Measurements from ENCODE around the gene C6orf132.

The C6orf132 gene

DNA sequence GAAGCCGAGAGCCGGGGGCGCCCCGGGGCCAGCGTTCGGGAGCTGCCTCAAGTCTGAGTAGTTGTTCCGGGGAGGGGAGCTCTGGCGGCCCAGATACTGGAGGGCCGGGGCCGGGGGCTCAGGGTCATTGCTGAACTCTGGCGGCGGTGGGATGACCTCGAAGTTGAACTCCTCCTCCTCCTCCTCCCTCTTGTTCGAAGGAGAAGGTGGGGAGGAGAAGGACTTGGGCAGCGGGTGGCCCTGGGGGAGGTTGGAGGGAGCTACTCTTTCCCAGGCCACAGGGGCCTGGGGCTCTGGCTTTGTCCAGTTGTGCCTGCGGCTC, 37.7 kb downstream of the C6orf132 start:
- DNase-seq (ENCODE audit: low spot score), result no peak

DNA sequence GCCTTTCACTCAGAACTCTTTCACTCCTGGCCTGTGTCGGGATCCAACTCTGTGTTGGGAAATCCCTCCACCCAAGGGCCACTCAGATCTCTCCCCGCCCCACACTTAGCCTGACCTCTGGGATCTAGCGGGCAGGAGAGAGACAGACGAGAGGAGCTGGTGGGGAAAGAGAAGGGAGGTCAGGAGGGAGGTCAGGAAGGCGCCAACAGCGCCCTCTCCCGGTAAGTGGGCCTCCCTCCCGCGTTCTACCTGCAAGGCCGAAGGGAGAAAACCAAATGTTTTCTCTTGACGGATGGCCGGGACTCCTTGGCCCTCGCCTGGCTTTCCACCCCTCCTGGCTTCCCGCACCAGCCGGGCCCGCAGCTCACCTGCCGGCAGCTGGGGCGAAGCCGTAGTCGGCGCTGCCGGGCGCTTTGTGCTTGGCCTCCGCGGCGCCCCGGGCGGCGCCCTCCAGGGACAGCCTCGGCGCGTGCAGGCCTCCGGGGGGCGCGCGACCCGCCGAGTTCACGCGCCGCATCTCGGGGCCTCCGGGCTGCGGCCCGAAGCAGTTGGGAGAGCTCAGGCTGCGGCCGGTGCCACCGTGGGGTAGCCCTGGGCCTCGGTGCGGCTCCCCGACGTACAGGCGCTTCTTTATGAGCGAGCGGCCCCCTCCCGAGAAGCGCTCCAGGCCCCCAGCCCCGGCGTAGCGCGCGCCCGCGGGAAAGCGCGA, 38.2 kb downstream of the C6orf132 start:
- peak; percentile 33 for DNase-seq (ENCODE audit: low spot score)

DNA sequence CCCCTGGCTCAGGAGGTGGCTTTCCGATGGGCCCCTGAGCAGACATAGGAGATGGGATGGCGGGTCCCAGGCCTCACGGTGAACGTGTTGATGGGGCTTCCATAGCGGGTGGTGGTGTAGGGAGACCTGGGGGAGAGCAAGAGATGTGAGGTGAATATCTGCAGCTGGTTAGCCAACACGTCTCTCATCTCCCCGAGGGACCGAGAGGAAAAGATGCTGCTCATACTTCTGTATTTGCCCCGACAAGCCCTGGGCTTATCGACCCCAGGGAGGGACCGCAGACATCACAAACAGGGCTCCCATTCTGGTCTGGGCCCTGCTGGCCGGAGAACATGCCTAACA, 38.7 kb downstream of the C6orf132 start:
- DNase-seq (ENCODE audit: low spot score), result no peak

DNA sequence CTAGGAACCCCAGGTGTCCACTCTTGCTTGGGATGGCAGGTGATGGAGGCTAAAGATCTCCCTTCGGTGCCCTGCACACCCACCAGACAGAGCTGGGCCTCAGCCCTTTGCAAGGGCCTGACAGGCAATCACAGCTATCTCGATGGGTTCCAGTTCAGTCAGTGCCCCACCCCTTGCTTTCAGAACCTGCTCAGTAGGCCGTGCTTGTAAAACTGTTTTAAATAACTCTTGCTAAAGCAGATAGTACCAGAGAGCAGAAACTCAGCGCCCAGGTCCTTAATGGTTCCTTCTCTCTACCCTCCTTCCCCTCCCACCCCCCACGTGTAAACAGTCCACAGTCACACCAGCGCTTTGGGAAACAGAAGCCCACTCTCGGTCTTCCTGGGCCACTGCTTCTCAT, 39.2 kb downstream of the C6orf132 start:
- DNase-seq (ENCODE audit: low spot score), result no peak

DNA sequence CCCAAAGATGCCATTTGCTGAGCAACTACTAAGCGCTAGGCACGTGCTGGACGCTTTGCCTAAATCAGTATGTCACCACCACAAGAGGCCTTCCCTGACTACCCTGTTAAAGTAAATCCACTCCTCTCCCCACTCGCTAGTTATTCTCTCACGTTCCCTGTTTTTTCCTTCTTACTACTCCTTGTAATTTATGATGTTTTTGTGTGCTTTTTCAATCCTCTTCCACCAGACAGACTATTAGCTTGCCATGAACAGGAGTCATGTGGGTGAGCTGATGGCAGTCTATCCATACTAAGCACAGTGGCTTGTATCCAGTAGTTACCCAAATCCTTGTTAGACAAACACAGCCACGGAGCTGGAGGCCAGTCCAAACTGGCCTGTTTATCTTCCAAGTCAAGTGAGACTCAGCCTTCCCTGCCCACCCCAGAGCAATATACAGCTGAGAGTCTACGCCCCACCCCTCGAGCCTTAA, 41.2 kb downstream of the C6orf132 start:
- DNase-seq (ENCODE audit: low spot score), result no peak

DNA sequence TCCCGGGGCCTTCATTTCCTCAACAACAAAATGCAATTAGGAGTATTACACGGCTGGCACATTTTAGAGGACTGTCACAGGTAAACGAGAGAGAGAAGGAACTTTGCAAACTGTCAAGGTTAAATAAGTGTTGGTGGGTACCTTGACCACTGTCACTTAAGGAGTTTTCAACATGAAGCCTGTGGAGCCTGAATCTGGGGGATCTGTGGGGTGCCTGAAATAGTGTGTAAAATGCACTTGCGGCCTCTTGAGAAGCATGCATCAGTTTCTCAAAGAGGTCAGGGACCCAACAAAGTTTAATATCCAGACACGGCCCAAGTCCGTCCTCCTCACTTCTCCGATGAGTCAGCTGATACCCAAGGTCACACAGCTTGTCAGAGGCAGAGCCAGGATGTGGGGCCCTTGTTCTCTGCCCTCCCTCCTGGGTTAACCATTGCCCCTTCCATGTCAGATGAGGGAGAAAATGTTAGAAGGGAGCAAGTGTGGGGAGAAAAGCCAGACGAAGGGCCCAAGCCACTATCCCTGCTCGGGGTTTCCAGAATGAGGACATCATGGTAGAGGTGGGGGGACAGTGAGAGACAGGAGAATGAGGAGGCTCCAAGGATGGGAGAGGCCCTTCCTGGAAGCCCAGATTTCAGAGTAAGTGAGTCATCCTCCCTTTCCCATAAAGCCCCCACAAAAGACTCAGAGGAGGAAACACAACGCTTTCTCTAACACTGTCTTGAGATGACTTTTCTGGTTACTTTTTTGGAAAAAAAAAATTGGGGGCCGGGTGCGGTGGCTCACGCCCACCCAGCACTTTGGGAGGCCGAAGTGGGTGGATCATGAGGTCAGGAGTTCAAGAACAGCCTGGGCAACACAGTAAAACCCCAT, 42.2 kb downstream of the C6orf132 start:
- DNase-seq (ENCODE audit: low spot score), result no peak

DNA sequence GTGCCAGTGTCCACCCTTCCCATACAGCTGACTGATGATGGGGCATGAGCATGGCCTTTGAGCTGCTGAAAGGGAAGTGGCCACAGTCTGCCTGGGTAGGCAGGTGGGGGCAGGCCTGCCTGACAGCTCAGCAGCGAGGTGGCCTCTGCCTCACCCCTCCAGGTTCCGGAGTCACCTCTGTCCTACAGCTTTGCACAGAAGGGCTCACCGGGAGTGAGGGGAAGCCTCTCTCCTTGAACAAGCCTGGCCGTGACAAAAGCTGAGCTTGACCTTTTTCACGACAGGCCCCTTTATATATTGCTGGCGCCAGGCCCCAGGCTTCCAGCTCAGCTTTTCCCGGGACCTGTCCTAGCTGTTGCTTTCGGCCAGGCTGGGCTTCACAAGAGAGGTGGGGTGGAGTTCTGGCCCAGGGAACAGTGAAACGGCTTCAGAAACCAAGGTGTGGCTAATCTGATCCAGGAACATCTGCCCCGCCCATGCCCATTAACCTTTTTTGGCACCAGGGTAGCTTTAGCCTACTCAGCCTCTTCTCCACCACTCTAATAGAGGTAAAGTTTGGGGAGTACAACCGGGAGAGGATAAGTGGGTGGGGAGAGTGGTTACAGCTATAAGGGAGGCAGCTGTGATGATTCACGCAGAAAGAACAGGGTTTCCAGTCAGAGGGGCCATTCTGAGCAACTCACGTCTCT, 42.9 kb downstream of the C6orf132 start:
- DNase-seq (ENCODE audit: low spot score), result no peak

DNA sequence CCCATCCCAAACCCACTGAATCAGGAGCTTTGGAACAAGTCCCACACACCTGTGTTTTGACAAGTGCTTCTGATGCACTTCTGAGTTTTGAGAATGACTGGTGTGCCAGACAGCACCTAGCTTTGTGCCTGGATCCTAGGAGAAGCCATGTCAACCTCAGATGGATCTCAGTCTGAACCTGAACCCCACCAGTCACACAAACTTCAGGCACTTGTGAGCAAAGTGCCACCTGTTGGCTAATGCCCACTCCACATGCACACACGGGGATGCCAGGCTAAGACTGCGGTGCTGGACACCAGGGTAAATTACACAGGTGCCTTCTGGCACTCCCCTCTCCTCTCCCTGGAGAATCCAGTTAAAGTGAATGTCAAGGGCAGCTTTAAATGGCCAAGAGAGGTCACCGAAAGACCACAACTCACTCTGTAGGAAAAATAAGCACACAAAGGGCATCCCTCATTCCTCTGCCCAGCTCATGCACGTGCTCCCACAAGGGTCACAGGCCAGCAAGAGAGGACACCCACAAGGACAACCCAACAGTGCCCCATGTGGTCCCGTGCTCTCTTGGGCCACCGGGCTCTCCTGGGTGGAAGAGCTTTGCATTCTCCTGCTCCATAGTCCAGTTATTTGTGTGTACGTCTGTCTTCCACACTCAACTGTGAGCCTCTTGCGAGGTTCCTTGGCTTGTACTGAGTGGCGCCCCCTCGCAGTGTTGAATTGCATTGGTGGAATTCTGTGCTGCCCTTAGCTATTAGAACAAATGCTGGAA, 46.5 kb downstream of the C6orf132 start:
- DNase-seq (ENCODE audit: low spot score), result no peak

DNA sequence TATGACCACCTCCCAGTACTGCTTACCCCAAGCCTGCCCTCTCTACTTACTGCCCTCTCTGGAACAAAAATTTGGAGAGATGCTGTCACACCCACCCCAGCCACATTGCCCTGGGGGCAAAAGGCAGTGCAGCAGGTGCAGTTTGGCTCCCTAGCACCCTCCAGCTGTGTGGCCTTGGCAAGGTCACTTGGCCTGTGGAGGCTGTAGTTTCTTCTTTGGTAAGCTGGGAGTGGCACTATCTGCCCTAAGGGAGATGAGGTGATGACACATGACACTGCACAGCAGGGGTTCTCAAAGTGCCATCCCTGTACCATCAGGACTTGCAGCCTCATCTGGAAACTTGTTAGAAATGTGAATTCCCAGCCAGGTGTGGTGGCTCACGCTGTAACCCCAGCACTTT, 47.3 kb downstream of the C6orf132 start:
- DNase-seq (ENCODE audit: low spot score), result no peak

DNA sequence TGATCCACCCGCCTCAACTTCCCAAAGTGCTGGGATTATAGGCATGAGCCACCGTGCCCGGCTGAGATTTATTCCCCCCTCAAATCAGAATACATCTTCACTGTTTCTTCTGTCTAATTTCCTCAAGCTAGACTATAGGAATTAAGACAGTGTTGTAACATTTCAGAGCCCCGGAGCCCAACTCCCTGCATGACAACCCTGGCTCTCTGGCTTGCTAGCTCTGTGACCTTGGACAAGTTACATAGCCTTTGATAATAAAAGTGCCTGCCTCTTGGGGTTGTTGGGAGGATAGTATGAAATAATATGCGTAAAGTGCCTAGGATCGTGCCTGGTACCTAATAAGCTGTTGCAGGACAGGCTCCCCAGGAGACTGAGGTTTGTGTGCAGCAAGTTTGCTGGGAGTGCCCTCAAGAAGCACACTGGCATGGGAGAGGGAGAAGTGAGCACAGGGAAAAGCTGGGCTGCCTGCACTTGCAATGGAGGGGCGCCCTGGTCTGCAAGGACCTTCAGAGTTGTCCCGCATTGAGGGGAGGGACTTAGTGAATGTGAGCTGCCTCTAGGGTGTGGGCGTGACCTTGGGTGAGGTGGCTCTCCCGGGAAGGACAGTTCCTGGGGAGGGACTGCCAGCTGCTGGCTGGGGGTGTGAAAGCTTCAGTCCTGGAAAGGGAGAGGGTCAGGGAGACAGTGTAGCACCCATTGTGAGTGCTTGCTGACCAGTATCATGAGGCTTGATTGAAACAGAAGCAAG, 48.7 kb downstream of the C6orf132 start:
- DNase-seq (ENCODE audit: low spot score), result no peak

DNA sequence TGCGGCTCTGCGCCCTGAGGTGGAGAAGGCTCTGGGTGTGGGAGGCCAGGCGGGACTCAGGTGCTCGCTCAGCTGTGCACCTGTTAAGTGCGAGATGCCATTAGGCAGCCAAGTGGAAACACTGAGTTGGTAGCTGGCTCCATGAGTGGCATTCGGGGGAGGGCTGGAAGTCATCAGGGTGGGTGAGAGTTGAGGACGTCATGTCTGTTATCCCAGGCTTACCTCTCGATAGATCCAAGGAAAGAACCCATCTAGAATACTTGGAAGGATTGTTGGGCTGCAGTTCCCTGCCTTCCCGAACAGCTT, 50.7 kb downstream of the C6orf132 start:
- no peak for DNase-seq (ENCODE audit: low spot score)

DNA sequence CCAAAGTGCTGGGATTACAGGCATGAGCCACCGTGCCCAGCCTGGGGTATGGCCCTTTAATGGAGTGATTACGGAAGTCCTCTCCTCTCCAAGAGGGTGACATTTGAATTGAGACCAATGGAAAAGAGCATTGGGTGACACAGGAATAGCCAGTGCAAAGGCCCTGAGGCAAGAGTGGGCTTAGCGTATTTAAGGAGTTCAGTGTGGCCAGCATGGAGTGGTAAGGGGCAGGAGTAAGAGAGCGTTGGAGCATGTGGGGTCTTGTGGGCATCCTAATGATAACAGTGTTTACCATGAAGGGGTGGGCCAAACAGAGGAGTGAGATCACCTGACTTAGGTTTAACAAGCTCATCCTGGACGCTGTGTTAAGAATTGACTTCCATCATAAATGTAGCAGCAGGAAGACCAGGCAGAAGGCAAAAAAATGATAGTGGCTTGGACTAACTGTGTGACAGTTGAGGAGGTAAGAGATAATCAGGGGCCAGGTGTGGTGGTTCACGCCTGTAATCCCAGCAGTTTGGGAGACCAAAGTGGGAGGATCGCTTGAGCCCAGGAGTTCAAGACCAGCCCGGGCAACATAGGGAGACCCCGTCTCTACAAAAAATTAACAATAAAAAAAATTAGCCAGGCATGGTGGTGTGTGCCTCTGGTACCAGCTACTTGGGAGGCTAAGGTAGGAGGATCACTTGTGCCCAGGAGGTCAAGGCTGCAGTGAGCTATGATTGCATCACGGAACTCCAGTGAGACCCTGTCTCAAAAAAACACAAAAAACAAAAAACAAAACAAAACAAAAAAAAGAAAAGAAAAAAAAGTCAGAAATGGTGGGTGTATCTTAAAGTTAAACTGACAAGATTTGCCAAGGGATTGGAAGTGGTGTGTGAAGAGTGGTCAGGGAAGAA, 51.4 kb downstream of the C6orf132 start:
- DNase-seq (ENCODE audit: low spot score), result no peak

DNA sequence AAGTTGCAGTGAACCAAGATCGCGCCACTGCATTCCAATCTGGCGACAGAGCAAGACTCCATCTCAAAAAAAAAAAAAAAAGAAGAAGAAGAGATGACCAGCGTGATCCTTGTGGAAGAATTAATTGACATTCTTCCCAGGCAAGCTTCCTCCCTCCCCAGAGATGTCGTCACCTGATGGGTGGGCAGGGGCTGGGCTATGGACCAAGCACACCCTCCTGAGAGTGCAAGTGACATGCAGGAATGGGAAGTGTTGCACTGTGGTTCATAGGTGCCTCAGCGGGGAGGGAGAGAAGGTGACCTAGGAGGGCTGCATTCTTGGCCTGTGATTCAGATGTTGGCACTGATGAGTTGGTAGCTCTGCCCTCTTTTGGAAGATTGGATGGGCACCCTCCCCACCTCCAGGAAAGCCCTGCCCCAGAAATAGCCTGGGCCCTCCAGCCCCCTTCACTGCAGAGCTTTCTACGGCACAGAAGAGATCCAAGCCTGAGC, 54.3 kb downstream of the C6orf132 start:
- DNase-seq (ENCODE audit: low spot score), result no peak

DNA sequence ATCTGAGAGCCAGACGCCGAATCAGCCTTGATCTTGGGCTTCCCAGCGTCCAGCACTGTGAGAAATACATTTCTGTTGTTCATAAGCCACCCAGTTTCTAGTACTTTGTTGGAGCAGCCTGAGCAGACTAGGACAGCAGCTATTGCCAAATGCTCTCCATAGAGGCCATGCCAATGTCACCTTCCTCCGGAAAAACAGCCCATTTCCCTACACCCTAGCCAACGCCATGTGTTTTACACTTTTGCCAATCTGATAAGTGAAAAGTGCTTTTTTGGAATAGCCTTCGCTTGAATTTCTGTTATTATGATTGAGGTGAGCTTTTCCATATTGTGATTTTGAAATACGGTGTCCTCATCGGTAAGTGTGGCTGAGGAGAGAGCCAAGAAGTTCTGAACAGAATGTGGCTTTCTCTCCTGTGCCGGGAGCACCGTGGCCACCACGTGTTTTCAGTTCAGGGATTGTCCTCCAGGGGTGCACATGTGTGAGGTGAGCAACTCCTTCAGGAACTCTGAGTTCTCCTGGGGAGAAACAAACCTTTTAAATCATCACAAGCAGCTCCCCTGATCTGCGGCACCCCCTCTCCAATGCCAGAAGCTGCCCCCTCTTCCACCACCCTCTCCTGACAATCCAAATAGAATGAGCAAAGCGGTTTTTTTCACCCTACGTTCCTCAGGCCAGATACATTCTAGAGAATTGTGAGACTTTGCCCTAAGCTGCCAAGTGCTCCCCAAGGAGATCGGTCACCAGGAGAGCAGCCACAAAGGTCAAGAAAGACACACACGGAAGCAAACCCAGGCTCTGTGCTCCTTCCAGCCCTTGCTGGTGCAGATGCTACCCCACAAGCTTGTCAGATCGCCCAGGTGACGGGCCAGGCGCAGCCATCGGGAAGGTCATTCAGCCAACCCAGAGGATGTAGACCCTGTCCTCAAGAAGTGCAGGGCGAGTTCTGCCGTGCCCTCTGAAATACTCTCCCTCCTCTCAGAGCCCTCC, 56.1 kb downstream of the C6orf132 start:
- DNase-seq (ENCODE audit: low spot score), result no peak

DNA sequence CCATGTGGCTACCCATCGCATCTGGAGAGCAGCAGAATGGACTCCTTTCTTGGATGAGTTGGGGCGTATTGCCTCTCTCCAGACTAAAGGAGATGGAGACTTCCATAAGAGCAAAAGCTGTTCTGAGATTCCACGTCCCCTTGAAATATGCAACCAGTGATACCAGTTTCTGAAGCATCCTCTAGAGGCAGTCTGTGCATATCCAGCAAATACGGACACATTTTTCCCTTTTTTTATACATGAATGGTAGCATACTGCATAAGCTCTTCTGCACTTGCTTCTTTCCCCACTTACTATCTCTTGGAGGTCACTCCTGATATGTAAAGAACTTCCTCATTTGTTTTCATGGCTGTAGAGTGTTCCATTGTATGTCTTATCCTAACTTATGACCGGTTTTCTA, 57.5 kb downstream of the C6orf132 start:
- no peak for DNase-seq (ENCODE audit: low spot score)

DNA sequence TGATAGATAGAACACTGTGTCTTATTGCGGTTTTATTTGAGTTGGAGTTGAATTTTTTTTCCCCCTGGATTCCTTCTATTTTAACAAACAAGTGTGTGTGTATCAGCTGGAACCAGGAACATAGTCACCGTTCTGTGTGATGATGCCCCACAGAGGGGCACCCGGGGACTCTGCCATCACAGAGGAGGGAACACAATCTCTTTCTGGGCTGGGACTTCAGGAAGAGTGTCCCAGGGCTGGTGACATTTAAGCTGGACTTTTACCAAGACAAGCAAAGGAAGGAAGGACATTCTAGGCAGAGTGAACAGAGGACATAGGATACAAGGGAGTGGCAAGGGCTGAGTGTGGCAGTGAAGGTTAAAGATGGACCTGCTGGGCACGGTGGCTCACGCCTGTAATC, 58.9 kb downstream of the C6orf132 start:
- no peak for DNase-seq (ENCODE audit: low spot score)

DNA sequence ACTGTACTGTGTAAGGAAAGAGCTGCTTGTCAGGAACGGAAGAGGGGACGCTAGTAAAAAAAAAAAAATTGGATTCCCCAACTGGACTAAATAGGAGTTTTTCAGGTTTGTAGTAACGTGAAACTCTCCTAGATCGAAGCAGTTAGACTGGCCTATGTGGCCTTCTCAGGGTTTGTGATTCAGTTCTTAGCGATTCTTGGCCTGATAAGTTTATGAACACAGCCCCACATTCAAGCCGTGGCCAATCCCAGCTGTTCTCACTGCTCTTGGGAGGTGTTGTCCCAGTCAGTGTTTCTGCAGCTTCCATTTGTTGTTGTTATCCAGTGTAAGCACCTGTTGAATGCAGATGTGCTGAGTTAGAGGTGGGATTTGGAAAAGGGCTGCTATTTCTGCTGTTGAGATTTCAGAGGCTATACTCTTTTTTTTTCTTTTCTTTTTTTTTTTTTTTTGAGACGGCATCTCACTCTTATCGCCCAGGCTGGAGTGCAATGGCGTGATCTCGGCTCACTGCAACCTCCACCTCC, 62.4 kb downstream of the C6orf132 start:
- DNase-seq (ENCODE audit: low spot score), result no peak

DNA sequence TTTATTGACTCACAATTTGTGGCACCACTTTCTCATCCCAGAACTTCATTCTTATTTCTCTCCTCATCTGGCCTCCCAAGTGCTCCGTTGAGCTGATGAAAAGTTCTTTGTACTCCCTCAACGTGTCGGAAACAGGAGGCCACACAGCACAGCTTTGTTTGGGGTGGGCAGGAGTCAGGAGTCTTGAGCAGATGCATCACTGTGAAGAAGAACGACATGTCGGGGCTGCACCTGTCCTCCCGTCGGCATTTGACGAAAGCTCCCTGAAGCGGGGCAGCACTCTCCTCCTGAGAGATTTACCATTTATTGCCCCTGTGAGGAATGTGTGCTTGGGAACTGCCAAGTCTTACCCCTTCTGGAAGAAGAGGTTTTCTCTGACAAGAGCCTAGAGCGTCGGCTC, 64.0 kb downstream of the C6orf132 start:
- DNase-seq (ENCODE audit: low spot score), result peak; percentile 38

Measured in pons (tissue), 1 donor.